CD4-positive, alpha-beta T cell treated with Interleukin-17A for 4 hours (primary cell): ENCODE results near the gene ASPN.

Experiments used
- DNase-seq: peaks from one replicate; pipeline ENCODE4 v3.0.0-alpha.2; 2020; ENCODE audit warnings: mixed read lengths

Gene ASPN

GRCh38 chr9:92503156-92503555 lies 20.9 kb upstream of the ASPN start:
- DNase-seq = no peak

GRCh38 chr9:92501671-92502393 lies 19.5 kb upstream of the ASPN start:
- no peak for DNase-seq

GRCh38 chr9:92500725-92501124 lies 18.4 kb upstream of the ASPN start:
- no peak for DNase-seq

- no peak for DNase-seq
Measured at GRCh38 chr9:92499701-92500100, 17.4 kb upstream of the ASPN start.

GRCh38 chr9:92496396-92497176 lies 14.3 kb upstream of the ASPN start:
- DNase-seq = no peak

- DNase-seq = no peak
Measured at GRCh38 chr9:92494856-92495255, 12.6 kb upstream of the ASPN start.

- DNase-seq = no peak
Measured at GRCh38 chr9:92493749-92494387, 11.6 kb upstream of the ASPN start.

- DNase-seq = no peak
Measured at GRCh38 chr9:92492781-92493401, 10.6 kb upstream of the ASPN start.

GRCh38 chr9:92488681-92489550 lies 6.6 kb upstream of the ASPN start:
- DNase-seq = no peak

GRCh38 chr9:92486371-92486770 lies 4.1 kb upstream of the ASPN start:
- no peak for DNase-seq

GRCh38 chr9:92484563-92484962 lies 2.3 kb upstream of the ASPN start:
- no peak for DNase-seq

GRCh38 chr9:92483627-92484545 lies 1.6 kb upstream of the ASPN start:
- DNase-seq = no peak

- no peak for DNase-seq
Measured at GRCh38 chr9:92482805-92483204, 499 bp upstream of the ASPN start.

GRCh38 chr9:92480986-92481633 lies 1.2 kb downstream of the ASPN start:
- no peak for DNase-seq

GRCh38 chr9:92480291-92480771 lies 2.0 kb downstream of the ASPN start:
- no peak for DNase-seq

- no peak for DNase-seq
Measured at GRCh38 chr9:92479346-92479745, 3.0 kb downstream of the ASPN start.

GRCh38 chr9:92478783-92479182 lies 3.5 kb downstream of the ASPN start:
- no peak for DNase-seq

- DNase-seq = no peak
Measured at GRCh38 chr9:92476962-92477361, 5.3 kb downstream of the ASPN start.

- no peak for DNase-seq
Measured at GRCh38 chr9:92474587-92474986, 7.7 kb downstream of the ASPN start.

GRCh38 chr9:92468206-92468605 lies 14.1 kb downstream of the ASPN start:
- DNase-seq = no peak

- DNase-seq = no peak
Measured at GRCh38 chr9:92467511-92467910, 14.8 kb downstream of the ASPN start.
